ENCODE results near the gene CST3.
"Not testable (repeated sequence)": the region's sequence is repeated elsewhere in the genome, so short reads cannot be mapped to it uniquely, and the experiment has no call there.

Gene CST3

DNA sequence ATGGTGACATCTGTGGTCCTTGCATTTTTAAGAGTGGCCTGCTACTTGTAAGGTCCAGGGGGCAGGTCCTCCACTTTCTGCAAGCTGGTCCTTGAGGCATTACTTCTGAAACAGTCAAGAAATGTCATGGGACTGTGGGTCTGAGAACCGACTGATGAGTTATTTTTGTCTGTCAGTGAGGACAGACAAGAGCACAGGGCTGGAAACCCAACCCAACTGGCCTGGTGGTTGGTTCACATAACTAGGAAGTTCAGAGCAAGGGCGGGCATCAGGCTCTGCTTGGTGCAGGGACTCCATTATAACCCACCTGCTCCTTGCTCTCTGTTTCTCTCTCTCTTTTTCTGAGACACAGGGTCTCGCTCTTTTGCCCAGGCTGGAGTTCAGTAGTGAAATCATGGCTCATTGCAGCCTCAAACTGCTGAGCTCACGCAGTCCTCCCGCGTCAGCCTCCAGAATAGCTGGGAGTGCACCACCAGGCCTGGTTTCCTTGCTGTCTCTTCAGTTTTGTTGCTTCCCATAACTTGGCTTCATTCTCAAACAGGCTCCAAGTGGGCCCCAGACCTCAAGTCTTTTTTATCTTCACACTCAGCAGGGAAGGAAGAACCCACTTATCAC lies 9.2 kb downstream of the CST3 start:
- no peak for DNase-seq (ENCODE audit: low read depth)

DNA sequence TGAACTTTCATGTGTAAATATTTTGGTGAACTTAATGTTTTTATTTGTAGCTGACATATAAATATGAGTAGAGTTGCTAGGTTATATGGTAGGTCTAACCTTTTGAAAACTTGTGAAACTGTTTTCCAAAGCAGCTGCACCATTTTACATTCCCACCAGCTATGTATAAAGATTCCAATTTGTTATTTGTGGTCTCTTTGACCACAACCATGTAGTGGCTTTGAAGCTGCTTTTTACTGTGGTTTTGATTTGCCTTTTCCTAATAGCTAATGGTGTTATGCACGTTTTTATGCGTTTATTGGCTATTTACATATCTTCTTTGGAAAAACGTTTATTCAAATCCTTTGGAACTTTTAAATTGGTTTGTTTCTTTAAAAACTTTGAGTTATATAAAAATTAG lies 10.3 kb downstream of the CST3 start:
- DNase-seq (ENCODE audit: low read depth) = peak; percentile 28

- DNase-seq (ENCODE audit: low read depth) = peak; percentile 34
These were observed 11.6 kb downstream of the CST3 start for GRCh38 chr20:23626040-23626620.

GRCh38 chr20:23625236-23625964 lies 12.4 kb downstream of the CST3 start:
- no peak for DNase-seq (ENCODE audit: low read depth)

DNA sequence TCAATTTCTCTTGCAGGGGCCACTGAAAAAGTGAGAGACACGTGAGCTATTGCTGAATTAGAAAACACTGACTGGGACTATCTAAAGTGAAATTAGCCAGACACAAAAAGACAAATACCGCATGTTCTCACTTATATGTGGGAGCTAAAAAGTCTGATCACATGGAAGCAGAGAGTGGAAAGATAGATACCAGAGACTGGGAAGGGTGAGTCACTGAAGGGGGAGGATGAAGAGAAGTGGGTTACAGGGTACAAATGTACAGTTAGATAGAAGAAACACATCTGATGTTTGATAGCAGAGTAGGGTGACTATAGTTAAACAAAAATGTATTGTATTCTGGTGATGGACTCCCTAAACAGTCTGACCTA lies 13.4 kb downstream of the CST3 start:
- DNase-seq (ENCODE audit: low read depth) = peak; percentile 65

- no peak for DNase-seq (ENCODE audit: low read depth)
These were observed 14.0 kb downstream of the CST3 start for GRCh38 chr20:23623666-23624323.

- peak; percentile 90 for DNase-seq (ENCODE audit: low read depth)
These were observed 14.9 kb downstream of the CST3 start for GRCh38 chr20:23622839-23623343.

DNA sequence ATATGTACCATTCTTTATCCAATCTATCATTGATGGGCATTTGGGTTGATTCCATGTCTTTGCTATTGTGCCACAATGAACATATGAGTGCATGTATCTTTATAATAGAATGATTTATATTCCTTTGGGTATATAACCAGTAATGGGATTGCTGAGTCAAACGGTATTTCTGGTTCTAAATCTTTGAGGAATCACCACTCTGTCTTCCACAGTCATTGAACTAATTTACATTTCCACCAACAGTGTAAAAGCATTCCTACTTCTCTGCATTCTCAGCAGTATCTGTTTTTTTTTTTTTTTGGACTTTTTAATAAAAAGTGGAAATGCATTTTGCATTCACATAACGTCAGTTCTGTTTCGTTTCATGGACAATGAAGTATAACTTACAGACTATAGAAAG lies 15.4 kb downstream of the CST3 start:
- DNase-seq (ENCODE audit: low read depth) = not testable (repeated sequence)

- DNase-seq (ENCODE audit: low read depth) = not testable (repeated sequence)
These were observed 16.9 kb downstream of the CST3 start for GRCh38 chr20:23620670-23621386.

DNA sequence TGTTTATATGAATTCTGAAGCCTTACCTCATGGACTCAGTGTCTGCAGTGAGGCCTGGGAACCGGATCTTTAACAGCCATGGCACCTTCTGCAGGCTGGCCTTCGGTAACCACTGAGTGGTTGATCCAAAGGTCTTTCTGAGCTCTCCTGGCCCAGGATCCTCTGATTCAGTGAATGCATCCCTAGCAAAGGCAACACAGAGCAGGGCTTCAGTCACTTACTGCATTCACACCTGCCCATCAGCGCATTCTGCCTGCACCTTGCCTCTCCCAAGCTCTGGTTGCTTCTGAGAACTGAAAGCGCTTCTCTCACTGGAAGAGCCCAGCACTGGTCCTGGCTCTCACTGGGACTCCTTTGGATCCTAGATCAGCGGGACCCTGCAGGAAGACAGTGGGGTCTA lies 23.6 kb downstream of the CST3 start:
- no peak for DNase-seq (ENCODE audit: low read depth)

DNA sequence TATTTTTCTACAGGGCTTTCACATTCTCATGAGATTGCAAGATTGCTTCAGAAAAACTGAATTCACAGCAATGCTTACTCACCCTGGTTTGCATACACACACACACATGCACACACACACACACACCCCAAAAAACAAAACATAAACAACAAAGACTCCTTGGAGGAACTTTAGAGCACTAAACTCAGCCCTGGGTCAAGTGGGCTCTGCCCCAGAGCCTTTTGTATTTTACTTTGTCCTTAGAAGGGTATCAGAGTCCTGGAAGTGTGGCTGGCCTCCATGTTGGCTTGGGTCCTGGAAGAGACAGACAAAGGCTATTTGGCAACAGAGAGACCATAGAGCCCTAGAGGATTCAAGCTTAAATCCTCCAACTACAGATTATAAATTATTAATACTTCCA lies 24.1 kb downstream of the CST3 start:
- DNase-seq (ENCODE audit: low read depth) = peak; percentile 24

DNA sequence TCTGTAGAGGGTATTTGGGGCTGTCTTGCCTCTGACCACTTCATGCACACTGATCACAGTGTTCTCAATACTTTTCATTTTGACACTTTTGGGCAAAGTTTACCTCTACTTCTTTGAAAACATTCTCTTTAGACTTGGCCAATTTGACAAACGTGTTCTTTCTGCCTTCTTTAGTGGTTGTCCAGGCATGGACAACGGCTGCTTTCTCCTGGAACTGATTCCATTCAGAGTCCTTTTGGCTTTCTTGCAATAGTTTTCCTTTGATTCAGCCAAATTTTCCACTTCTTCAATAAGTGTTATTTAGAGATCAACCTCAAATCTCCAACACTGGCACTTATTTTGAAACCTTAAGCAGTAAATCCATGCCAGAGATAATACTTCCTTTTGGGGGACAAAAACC lies 25.4 kb downstream of the CST3 start:
- no peak for DNase-seq (ENCODE audit: low read depth)

- DNase-seq (ENCODE audit: low read depth) = no peak
These were observed 28.2 kb downstream of the CST3 start for GRCh38 chr20:23609486-23610109.

DNA sequence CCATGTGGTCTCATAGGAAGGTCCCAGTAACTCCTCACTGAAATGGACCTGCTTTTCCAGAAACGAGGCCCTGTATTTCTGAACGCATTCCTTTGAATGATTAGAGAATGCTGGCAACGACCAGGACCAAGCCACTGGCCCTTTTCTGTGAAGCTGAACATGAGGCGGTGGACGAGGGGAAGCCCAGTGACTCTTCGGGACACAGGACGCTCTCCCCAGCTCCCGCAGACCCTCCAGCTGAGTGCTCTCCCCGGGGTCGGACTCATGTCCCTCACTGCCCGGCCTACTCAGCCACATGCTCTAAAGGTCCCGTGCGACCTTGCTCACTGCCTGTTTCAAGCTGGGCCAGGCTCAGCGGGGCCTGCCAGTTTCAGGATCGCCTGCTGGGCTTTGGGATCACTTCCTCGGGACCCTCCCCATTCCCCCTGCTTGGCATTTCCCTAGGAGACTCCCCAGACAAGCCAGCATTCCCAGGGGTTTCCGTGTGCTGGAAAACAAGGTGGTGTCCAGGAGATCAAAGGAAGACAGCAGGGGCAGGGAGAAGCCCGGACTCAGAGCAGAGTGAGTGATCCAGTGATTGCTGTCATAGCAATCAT lies 29.4 kb downstream of the CST3 start:
- DNase-seq (ENCODE audit: low read depth) = no peak

DNA sequence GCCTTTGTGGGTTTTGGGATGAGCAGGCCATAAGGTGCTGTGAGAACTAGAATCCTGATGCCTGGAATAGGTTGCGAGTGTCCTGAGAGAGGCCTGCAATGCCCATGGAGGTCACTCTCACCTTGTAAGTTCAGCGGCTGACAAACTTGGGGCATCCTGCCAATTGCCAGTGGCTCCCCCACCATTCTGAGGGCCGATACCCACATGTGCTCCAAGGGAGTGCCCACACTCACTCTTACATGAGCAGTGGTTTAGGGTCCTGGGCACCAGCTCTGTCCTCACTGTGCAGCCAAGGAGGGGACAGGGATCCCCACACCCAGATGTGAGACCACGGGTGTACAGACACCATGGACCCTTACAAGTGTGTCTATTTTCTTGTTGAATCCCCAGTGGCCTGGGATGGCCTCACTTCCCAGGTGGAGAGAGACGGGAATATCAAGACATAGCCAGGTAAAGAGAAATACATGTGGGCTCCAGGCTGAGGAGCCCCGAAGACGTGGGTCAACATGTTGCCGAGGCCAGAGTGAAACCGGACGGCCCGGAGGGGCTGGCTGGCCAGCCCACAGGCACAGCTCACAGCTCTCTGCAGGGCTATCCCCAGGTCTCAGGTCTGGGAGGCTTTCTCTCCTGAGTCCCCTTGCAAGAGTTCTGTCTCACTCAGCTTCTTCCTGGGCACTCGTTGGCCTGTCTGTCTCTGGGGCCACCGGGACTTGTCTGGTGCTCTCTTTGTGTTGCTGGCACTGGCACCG lies 30.1 kb downstream of the CST3 start:
- no peak for DNase-seq (ENCODE audit: low read depth)

DNA sequence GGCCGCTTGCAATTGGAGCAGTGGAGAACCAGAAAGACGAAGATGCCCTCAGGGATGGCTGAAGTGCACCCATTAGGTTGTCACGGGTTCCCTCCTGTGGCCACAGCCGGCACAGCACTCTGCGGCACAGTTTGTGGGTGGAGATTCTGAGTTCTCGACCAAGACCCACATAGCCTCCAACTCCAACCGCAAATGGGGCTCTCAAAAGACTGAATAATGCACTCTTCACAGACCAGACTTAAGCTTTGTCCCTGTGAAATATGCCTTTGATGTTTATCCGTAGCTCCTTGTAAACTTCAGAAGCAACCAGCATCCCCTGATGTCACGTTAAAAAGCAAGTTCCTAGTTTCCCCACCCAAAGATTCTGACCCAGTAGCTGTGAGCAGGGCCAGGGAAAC lies 31.1 kb downstream of the CST3 start:
- DNase-seq (ENCODE audit: low read depth) = peak; percentile 58

DNA sequence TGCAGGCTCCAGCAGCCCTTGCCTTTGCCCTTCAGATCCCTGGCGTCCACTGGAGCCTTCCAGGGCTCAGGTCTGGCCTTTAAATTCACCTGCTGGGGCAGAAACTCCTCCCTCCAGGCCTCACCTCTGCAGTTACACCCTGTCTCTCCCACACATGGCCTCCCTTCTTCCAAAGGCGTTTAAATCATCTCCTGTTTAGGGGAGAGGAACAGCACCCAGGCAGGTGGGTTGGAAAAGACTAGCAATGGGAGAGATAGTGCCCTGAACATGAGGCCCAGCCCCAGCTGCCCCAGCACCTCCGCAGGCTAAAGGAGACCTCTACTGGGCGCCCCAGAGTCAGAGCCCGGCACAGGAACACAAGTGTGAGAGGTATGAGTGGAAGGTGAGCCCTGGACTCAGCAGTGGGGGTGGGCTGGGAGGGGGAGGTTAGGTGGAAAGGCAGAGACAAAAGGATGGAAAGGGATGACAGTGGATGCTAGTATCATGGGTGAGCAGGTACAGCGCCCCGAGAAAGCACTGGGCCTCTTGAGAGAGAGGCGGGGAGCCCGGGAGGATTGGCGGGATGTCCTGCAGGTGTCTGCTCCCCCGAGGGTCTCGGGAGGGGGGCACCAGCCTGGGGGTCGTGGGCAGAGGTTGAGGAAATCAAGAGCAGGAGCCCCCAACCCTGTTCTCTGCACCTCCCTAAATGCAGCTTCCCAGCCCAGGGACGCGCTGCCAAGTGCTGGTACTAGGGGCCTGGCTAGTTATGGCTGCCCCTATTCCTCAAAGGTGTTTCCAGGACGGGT lies 31.7 kb downstream of the CST3 start, which contains the start of gene CST9:
TSS of gene CST9 (minus strand) at position 51 of the 785 bp plus-strand sequence. CDS start 53 bp downstream, outside the sequence.
- DNase-seq (ENCODE audit: low read depth) = no peak

GRCh38 chr20:23604306-23604705 lies 33.4 kb downstream of the CST3 start:
- DNase-seq (ENCODE audit: low read depth) = no peak

DNA sequence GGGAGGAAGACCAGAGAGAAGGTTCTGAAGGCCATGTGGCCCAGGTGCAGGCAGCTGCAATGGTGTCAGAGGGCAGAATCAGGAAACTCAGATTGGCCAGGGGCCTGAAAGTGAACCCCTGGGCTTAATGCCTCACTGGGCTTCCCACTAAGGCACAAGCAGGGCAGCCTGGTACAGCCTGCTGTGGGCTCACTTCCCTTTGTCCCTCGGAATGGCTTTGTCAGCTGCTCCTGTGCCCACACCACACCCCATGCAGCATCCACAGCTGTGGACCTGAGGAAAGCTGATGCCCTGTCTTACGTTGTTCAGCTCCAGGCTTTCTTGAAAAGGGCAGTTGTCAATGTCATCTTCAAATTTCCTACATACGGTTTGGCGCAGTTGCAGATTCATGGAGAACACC lies 34.4 kb downstream of the CST3 start:
- no peak for DNase-seq (ENCODE audit: low read depth)

GRCh38 chr20:23602699-23603098 lies 35.1 kb downstream of the CST3 start:
- no peak for DNase-seq (ENCODE audit: low read depth)

All from iris pigment epithelial cell (primary cell).